K562 (cell line): Measurements from ENCODE around the gene AMN1. TPM values are rescaled to one million over a fixed set of nuclear protein-coding genes. Genes with fewer than 3 reads are reported as not detected.

Experiments
- ATAC-seq: fragments of 200-7000 bp; cut with Tn5 transposase; 3 replicates; pipeline ENCODE4 v1.9.1; 2020; ENCODE audit warnings: moderate library complexity
- BruUV-seq: library from RNA; stranded (reverse); fragments of 400-500 nt; replicated peaks from 2 replicates; lab custom pipeline; 2021; lab: Mats Ljungman, UMichigan
- CTCF ChIA-PET: fragments of 300-600 bp; formaldehyde crosslinking; extraction: SDS; loops from one replicate; lab custom pipeline; 2021; ENCODE audit warnings: low intra/inter-chr PET ratio; lab: Yijun Ruan, JAX
- POLR2A ChIA-PET: fragments of 300-600, 350-650 bp; sonication (Branson Sonifier 250); formaldehyde crosslinking; extraction: SDS; loops from one replicate; lab custom pipeline; 2021; ENCODE audit warnings: antibody characterized with exemption, inconsistent platforms; lab: Yijun Ruan, JAX
- DNase-seq, 4 experiments: peaks; one replicate each; pipeline versions ENCODE4 v3.0.0 to v3.0.0-alpha.2; 2011 to 2018; ENCODE audit warnings: low spot score in 3 of 4, mixed read lengths in 3 of 4; ENCODE audit errors: extremely low read depth in 1 of 4
- FAIRE-seq: peaks from 2 replicates; lab custom pipeline; 2011; peaks lifted over from hg19 to GRCh38; lab: Jason Lieb, UNC
- H2AFZ ChIP-seq: 2 replicates; pipeline ENCODE4 v1.6.0; 2011; ENCODE audit warnings: low read depth, low read length, control low read depth, inconsistent platforms
- H3K27ac ChIP-seq: fragments of 200-600 bp; 3 replicates; pipeline ENCODE4 v1.8.0; 2011; ENCODE audit warnings: low read depth, mild to moderate bottlenecking, control low read depth, inconsistent platforms, low read length, moderate library complexity, mixed read lengths; ENCODE audit errors: extremely low read depth
- H3K27me3 ChIP-seq, 2 experiments: fragments of 300-600 bp in 1 of 2; 2 replicates in 1 of 2; 3 replicates in 1 of 2; pipeline versions ENCODE4 v1.6.0 to v1.8.0; 2011; ENCODE audit warnings: inconsistent platforms in 2 of 2, low read length in 2 of 2, mild to moderate bottlenecking in 1 of 2, mixed read lengths in 1 of 2, moderate library complexity in 1 of 2; ENCODE audit not compliant: control insufficient read depth in 2 of 2, insufficient read depth in 2 of 2
- H3K36me3 ChIP-seq: fragments of 300-600 bp; 3 replicates; pipeline ENCODE4 v1.8.0; 2011; ENCODE audit warnings: mild to moderate bottlenecking, low read length, inconsistent platforms; ENCODE audit not compliant: control insufficient read depth, insufficient read depth
- H3K4me1 ChIP-seq, 2 experiments: fragments of 200-600 bp in 1 of 2; replicated peaks in 1 of 2; 2 replicates in 1 of 2; 3 replicates in 1 of 2; pipeline versions ENCODE4 v1.5.1 to v1.8.0; 2011; ENCODE audit warnings: inconsistent platforms in 2 of 2, low read length in 2 of 2, mild to moderate bottlenecking in 1 of 2, mixed read lengths in 1 of 2, moderate library complexity in 1 of 2; ENCODE audit not compliant: control insufficient read depth in 2 of 2, insufficient read depth in 2 of 2
- H3K4me2 ChIP-seq: 2 replicates; pipeline ENCODE4 v1.6.1; 2011; ENCODE audit warnings: low read length, control low read depth, inconsistent platforms, mixed read lengths; ENCODE audit not compliant: insufficient read depth
- H3K4me3 ChIP-seq: fragments of 200-600 bp; sonication (generic), shearing (Covaris generic); 2 replicates; pipeline ENCODE4 v1.5.1; 2016; ENCODE audit warnings: control low read depth, inconsistent platforms
- H3K79me2 ChIP-seq: fragments of 200-600 bp; 3 replicates; pipeline ENCODE4 v1.8.0; 2011; ENCODE audit warnings: low read length, inconsistent platforms; ENCODE audit not compliant: control insufficient read depth, insufficient read depth
- H3K9ac ChIP-seq, 2 experiments: 2 replicates each; pipeline versions ENCODE4 v1.6.0 to v1.6.1; 2011; ENCODE audit warnings: low read depth in 2 of 2, low read length in 2 of 2, control low read depth in 1 of 2, inconsistent platforms in 1 of 2, mild to moderate bottlenecking in 1 of 2, mixed read lengths in 1 of 2; ENCODE audit not compliant: insufficient read depth in 1 of 2
- H3K9me1 ChIP-seq: one replicate; pipeline ENCODE4 v1.6.0; 2011; ENCODE audit warnings: inconsistent platforms, mild to moderate bottlenecking, low read length, moderate library complexity; ENCODE audit not compliant: control insufficient read depth, insufficient read depth
- H3K9me3 ChIP-seq: replicated peaks from 2 replicates; pipeline ENCODE4 v1.5.1; 2011; ENCODE audit warnings: low read depth, low read length, inconsistent platforms; ENCODE audit not compliant: control insufficient read depth, insufficient read depth
- H4K20me1 ChIP-seq: replicated peaks from 2 replicates; pipeline ENCODE4 v1.6.1; 2011; ENCODE audit warnings: low read length, inconsistent platforms, mixed read lengths; ENCODE audit not compliant: control insufficient read depth, insufficient read depth
- CBFA2T3 ChIP-seq: fragments of 450-650 bp; IDR thresholded peaks from 2 replicates; pipeline ENCODE4 v1.6.1; 2017
- HSF4 ChIP-seq: fragments of 250-450 bp; sonication (Bioruptor Pico); IDR thresholded peaks from 2 replicates; pipeline ENCODE4 v2.1.2; 2022; ENCODE audit warnings: mild to moderate bottlenecking, moderate library complexity, borderline replicate concordance
- NR2C1 ChIP-seq, 2 experiments: fragments of 450-650 bp; IDR thresholded peaks; 2 replicates each; pipeline ENCODE4 v1.6.1; 2017; ENCODE audit warnings: mild to moderate bottlenecking in 2 of 2, antibody characterized with exemption in 1 of 2, inconsistent platforms in 1 of 2, missing compliant biosample characterization in 1 of 2, missing genetic modification characterization in 1 of 2
- SREBF1 ChIP-seq: fragments of 150-350 bp; IDR thresholded peaks from 2 replicates; pipeline ENCODE4 v1.6.1; 2014; ENCODE audit warnings: antibody characterized with exemption, low read depth, low read length, borderline replicate concordance
- ZKSCAN1 ChIP-seq: fragments of 150-350 bp; IDR thresholded peaks from 2 replicates; pipeline ENCODE4 v1.6.1; 2016; ENCODE audit warnings: low read depth, low read length
- ZNF830 ChIP-seq: fragments of 250-450 bp; sonication (Bioruptor Pico); IDR thresholded peaks from 2 replicates; pipeline ENCODE4 v1.5.0; 2021; ENCODE audit warnings: mild to moderate bottlenecking
- WGBS: fragments of 100-300 bp; shearing (Covaris generic); methylation state at CpG from one replicate; pipeline ENCODE4 v1.1.6; 2016; ENCODE audit warnings: low coverage, mixed read lengths; ENCODE audit not compliant: insufficient coverage; ENCODE audit errors: missing lambda C conversion rate; 5-methylcytosine and 5-hydroxymethylcytosine counted together
- in situ Hi-C: fragments of 300-500 bp; cut with MboI; formaldehyde crosslinking; loops from 4 replicates; pipeline ENCODE4 v1.15.0; 2018; ENCODE audit warnings: inconsistent platforms, mixed read lengths
- intact Hi-C: fragments of 100-400 bp; cut with micrococcal nuclease; formaldehyde crosslinking; loops from 2 replicates; pipeline ENCODE4 v1.14.2; 2022
- polyA plus RNA-seq, 8 experiments: library from polyadenylated mRNA; depleted of rRNA in 4 of 8; stranded (reverse) in 5 of 8; unstranded in 3 of 8; fragments of >200 nt; fragmentation: Nextera tagmentation in 2 of 8; fragmentation: Illumina TruSeq in 1 of 8; extraction: Ambion mirVana in 2 of 8; extraction: Trizol in 1 of 8; gene quantifications; 2 replicates each; pipeline versions ENCODE4 v1.2.1 to v1.2.3, GENCODE V29; 2011 to 2014; ENCODE audit warnings: inconsistent platforms in 1 of 8, missing spikeins in 1 of 8
- total RNA-seq, 7 experiments: library from RNA; depleted of rRNA in 6 of 7; stranded (reverse); fragments of >200 nt in 6 of 7; fragmentation: Illumina TruSeq in 2 of 7; extraction: Trizol in 2 of 7; gene quantifications; 2 replicates each; pipeline versions ENCODE4 v1.2.1 to v1.2.3, GENCODE V29; 2011 to 2021; ENCODE audit warnings: low replicate concordance in 1 of 7
- TF ChIP-seq, protein P1 (sequence below): fragments of 250-450 bp; sonication (Bioruptor Pico); IDR thresholded peaks from 2 replicates; pipeline ENCODE4 v1.4.0; 2020; ENCODE audit warnings: mild to moderate bottlenecking, moderate library complexity
- TF ChIP-seq, protein P2 (sequence below): fragments of 450-650 bp; formaldehyde crosslinking; IDR thresholded peaks from 2 replicates; pipeline ENCODE4 v1.4.0; 2022; ENCODE audit warnings: mild to moderate bottlenecking, moderate library complexity
- TF ChIP-seq, protein P3 (sequence below): sonication (generic); formaldehyde crosslinking; IDR thresholded peaks from 2 replicates; pipeline ENCODE4 v1.8.1; 2023; ENCODE audit warnings: missing genetic modification reagents, mild to moderate bottlenecking, borderline replicate concordance

The AMN1 gene
- total and polyA plus RNA-seq, 9 of the 15 experiments (the other 6 are each of a cell fraction or from before 2014, with no cell fraction given) = 5.2 to 27.6 (median 13.0) TPM

DNA sequence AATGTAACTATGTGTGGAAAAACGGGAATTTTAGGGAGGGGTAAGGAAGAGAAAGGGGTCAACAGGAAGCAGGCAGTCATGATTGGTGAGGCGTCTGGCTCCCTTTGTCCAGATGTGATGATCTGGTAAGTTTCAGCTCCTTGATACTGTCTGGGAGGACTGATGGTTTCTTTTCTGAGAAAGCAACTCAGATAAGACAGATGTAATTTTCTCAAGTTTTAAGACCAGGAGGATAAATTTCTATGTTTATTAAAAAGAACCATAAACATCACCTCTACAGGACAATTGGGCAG lies 21.9 kb upstream of the AMN1 start (continued):
- TF ChIP-seq HSF4 (no peak), SREBF1 (no peak), CBFA2T3 (peak; percentile 29; the same call in 1 of the 2 replicates), ZNF830 (CRISPR knock-in tag) (no peak)

DNA sequence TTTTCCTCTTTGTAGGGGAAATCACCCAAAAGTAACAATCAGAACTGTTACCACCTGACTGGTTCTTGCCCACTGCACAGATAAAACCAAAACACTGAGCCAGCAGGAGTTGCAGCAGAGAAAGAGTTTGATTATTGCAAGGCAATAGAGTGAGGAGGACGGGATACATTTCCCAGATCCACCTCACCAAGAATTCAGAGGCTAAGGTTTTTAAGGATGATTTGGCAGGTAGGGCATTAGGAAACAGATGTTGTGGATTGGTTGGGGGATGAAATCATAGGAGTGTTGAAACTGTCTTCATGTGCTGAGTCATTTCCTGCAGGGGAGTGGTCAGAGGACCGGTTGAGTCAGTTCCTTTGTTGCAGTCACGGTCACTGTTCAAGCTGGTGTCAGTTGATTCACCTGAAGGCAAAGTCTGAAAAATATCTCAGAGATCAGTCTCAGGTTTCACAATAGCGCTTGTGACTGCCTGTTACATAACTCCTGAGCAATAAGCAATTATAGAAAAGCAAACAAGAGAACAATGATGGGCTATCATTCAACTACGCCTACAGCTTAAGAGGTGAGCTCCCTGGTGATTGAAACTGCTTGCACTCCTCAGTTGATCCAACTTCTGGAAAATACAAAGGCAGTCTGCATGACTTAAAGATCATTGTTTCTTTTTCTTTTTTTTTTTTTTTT lies 20.3 kb upstream of the AMN1 start:
- H3K9ac ChIP-seq = peak overlapping the region in 1 of 2 experiments; percentile 61; a peak in 2 of 4 replicates
- peaks cover 3 to 22% of the 10 kb centered on the region in 2 experiments; a peak in 2 of 5 replicates for H3K4me1 ChIP-seq
- H3K9me1 ChIP-seq = no peaks in the 10 kb centered on the region
- peak overlapping the region; percentile 93 for H3K27ac ChIP-seq
- intact Hi-C loops (loop anchor here (2.0 kb wide), 1 partner anchor 20 kb away; the partner anchor contains the start of gene AMN1), in situ Hi-C loops (no loop called here)
- H4K20me1 ChIP-seq = no peaks in the 10 kb centered on the region
- H3K4me3 ChIP-seq = no peak overlapping the region
- H3K79me2 ChIP-seq = no peaks in the 10 kb centered on the region
- no peaks in the 10 kb centered on the region for H3K27me3 ChIP-seq
- peak overlapping the region; percentile 59 for H3K4me2 ChIP-seq
- ChIA-PET POLR2A (interaction anchor here (0.7 to 1.1 kb wide), 4 partner anchors 10 to 21 kb away, joined by 3 to 4 read pairs (median 3); partner anchors contain the start of gene AMN1), CTCF (no interaction called here)
- ATAC-seq (peak; percentile 96), DNase-seq (peak; percentile 80 to 95 (median 84)), FAIRE-seq (peak; percentile 98)
- H3K9me3 ChIP-seq = peaks cover 6% of the 10 kb centered on the region; the same call in 1 of the 2 replicates
- peak overlapping the region; percentile 69 for H2AFZ ChIP-seq
- no TSS peak for BruUV-seq
- no peaks in the 10 kb centered on the region for H3K36me3 ChIP-seq
- WGBS = 9% methylated on average over 5 of the region's 5 CpGs
- TF ChIP-seq, protein P1, sequence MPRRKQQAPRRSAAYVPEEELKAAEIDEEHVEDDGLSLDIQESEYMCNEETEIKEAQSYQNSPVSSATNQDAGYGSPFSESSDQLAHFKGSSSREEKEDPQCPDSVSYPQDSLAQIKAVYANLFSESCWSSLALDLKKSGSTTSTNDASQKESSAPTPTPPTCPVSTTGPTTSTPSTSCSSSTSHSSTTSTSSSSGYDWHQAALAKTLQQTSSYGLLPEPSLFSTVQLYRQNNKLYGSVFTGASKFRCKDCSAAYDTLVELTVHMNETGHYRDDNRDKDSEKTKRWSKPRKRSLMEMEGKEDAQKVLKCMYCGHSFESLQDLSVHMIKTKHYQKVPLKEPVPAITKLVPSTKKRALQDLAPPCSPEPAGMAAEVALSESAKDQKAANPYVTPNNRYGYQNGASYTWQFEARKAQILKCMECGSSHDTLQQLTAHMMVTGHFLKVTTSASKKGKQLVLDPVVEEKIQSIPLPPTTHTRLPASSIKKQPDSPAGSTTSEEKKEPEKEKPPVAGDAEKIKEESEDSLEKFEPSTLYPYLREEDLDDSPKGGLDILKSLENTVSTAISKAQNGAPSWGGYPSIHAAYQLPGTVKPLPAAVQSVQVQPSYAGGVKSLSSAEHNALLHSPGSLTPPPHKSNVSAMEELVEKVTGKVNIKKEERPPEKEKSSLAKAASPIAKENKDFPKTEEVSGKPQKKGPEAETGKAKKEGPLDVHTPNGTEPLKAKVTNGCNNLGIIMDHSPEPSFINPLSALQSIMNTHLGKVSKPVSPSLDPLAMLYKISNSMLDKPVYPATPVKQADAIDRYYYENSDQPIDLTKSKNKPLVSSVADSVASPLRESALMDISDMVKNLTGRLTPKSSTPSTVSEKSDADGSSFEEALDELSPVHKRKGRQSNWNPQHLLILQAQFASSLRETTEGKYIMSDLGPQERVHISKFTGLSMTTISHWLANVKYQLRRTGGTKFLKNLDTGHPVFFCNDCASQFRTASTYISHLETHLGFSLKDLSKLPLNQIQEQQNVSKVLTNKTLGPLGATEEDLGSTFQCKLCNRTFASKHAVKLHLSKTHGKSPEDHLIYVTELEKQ (CRISPR knock-in tag) = no peak
- TF ChIP-seq, protein P2, sequence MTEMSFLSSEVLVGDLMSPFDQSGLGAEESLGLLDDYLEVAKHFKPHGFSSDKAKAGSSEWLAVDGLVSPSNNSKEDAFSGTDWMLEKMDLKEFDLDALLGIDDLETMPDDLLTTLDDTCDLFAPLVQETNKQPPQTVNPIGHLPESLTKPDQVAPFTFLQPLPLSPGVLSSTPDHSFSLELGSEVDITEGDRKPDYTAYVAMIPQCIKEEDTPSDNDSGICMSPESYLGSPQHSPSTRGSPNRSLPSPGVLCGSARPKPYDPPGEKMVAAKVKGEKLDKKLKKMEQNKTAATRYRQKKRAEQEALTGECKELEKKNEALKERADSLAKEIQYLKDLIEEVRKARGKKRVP (CRISPR knock-in tag) = no peak
- TF ChIP-seq, protein P3, sequence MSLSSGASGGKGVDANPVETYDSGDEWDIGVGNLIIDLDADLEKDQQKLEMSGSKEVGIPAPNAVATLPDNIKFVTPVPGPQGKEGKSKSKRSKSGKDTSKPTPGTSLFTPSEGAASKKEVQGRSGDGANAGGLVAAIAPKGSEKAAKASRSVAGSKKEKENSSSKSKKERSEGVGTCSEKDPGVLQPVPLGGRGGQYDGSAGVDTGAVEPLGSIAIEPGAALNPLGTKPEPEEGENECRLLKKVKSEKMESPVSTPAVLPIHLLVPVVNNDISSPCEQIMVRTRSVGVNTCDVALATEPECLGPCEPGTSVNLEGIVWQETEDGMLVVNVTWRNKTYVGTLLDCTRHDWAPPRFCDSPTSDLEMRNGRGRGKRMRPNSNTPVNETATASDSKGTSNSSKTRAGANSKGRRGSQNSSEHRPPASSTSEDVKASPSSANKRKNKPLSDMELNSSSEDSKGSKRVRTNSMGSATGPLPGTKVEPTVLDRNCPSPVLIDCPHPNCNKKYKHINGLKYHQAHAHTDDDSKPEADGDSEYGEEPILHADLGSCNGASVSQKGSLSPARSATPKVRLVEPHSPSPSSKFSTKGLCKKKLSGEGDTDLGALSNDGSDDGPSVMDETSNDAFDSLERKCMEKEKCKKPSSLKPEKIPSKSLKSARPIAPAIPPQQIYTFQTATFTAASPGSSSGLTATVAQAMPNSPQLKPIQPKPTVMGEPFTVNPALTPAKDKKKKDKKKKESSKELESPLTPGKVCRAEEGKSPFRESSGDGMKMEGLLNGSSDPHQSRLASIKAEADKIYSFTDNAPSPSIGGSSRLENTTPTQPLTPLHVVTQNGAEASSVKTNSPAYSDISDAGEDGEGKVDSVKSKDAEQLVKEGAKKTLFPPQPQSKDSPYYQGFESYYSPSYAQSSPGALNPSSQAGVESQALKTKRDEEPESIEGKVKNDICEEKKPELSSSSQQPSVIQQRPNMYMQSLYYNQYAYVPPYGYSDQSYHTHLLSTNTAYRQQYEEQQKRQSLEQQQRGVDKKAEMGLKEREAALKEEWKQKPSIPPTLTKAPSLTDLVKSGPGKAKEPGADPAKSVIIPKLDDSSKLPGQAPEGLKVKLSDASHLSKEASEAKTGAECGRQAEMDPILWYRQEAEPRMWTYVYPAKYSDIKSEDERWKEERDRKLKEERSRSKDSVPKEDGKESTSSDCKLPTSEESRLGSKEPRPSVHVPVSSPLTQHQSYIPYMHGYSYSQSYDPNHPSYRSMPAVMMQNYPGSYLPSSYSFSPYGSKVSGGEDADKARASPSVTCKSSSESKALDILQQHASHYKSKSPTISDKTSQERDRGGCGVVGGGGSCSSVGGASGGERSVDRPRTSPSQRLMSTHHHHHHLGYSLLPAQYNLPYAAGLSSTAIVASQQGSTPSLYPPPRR = 0 out of 2 replicates have a peak, but pooled peaks have one; percentile 74
- TF ChIP-seq ZKSCAN1 (no peak), NR2C1 (IDR thresholded peaks at IDR 0.05) (no peak), NR2C1 (tag; IDR thresholded peaks at IDR 0.05) (0 out of 2 replicates have a peak, but pooled peaks have one; percentile 55)
